NB4 (cell line): Measurements from ENCODE around the gene DNAH14.

Experiments used
- POLR2A ChIP-seq: IDR thresholded peaks from 2 replicates; pipeline ENCODE4 v1.6.1; 2011; ENCODE audit warnings: mild to moderate bottlenecking; ENCODE audit not compliant: insufficient read length; ENCODE audit errors: extremely low read depth
- TF ChIP-seq, protein P1 (sequence below): IDR thresholded peaks from one replicate; pipeline ENCODE4 v1.5.1; 2012; ENCODE audit warnings: low read depth, low read length

DNA sequence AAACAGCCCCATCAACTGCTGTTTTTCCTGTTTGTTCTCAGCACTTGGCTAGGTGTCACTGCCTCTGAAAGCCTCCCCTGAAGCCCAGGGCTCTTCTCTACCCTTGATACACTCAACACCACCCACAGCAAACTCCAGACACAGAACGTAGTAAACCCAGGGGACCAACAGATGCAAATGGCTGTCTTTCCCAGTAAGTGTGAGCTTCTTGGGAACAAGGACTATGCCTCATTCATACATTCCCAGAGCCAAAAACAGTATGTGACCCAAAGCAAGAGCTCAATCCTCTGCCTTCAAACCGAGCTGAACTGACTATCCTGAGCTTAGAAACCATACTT is 494.0 kb downstream of the DNAH14 start:
- TF ChIP-seq POLR2A, result no peak
- TF ChIP-seq, protein P1, sequence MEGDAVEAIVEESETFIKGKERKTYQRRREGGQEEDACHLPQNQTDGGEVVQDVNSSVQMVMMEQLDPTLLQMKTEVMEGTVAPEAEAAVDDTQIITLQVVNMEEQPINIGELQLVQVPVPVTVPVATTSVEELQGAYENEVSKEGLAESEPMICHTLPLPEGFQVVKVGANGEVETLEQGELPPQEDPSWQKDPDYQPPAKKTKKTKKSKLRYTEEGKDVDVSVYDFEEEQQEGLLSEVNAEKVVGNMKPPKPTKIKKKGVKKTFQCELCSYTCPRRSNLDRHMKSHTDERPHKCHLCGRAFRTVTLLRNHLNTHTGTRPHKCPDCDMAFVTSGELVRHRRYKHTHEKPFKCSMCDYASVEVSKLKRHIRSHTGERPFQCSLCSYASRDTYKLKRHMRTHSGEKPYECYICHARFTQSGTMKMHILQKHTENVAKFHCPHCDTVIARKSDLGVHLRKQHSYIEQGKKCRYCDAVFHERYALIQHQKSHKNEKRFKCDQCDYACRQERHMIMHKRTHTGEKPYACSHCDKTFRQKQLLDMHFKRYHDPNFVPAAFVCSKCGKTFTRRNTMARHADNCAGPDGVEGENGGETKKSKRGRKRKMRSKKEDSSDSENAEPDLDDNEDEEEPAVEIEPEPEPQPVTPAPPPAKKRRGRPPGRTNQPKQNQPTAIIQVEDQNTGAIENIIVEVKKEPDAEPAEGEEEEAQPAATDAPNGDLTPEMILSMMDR, result no peak
